SU-DHL-6 (cell line): ENCODE results near the gene PADI4.

Source experiments
- H2AFZ ChIP-seq: fragments of 200-600 bp; sonication (generic); 2 replicates; pipeline ENCODE4 v1.6.1; 2014; ENCODE audit warnings: low read depth, mild to moderate bottlenecking, moderate library complexity, mixed read lengths, antibody characterized with exemption, low read length; ENCODE audit not compliant: severe bottlenecking
- H3F3A ChIP-seq: fragments of 200-600 bp; shearing (Covaris generic); 2 replicates; pipeline ENCODE4 v1.6.0; 2016; ENCODE audit warnings: antibody characterized with exemption, mild to moderate bottlenecking; ENCODE audit not compliant: insufficient read depth
- H3K27ac ChIP-seq: fragments of 200-600 bp; sonication (generic); 2 replicates; pipeline ENCODE4 v1.5.1; 2016; ENCODE audit warnings: low read depth, mild to moderate bottlenecking, low read length, moderate library complexity, mixed read lengths
- H3K27me3 ChIP-seq: fragments of 200-600 bp; sonication (generic), shearing (Covaris generic); 2 replicates; pipeline ENCODE4 v1.6.0; 2014; ENCODE audit warnings: mild to moderate bottlenecking, low read length
- H3K36me3 ChIP-seq: fragments of 200-600 bp; sonication (generic); 2 replicates; pipeline ENCODE4 v1.6.1; 2014; ENCODE audit warnings: mild to moderate bottlenecking, low read length, mixed read lengths
- H3K4me2 ChIP-seq: fragments of 300-600, 200-600 bp; shearing (Covaris generic), sonication (generic); 2 replicates; pipeline ENCODE4 v1.6.0; 2014; ENCODE audit warnings: low read length, low read depth, mild to moderate bottlenecking; ENCODE audit not compliant: poor library complexity, severe bottlenecking
- H3K4me3 ChIP-seq: fragments of 200-600 bp; sonication (generic); 2 replicates; pipeline ENCODE4 v1.5.1; 2014; ENCODE audit warnings: antibody characterized with exemption, low read length, mild to moderate bottlenecking, mixed read lengths; ENCODE audit not compliant: insufficient read depth, poor library complexity, severe bottlenecking
- H3K79me2 ChIP-seq: fragments of 200-600 bp; sonication (generic); 2 replicates; pipeline ENCODE4 v1.6.1; 2014; ENCODE audit warnings: mild to moderate bottlenecking, low read length, moderate library complexity; ENCODE audit not compliant: insufficient read depth
- H3K9ac ChIP-seq: fragments of 200-600 bp; sonication (generic); 2 replicates; pipeline ENCODE4 v1.7.0; 2014; ENCODE audit warnings: mild to moderate bottlenecking, low read length
- H3K9me2 ChIP-seq: fragments of 200-600 bp; sonication (generic); replicated peaks from 2 replicates; pipeline ENCODE4 v1.6.1; 2014; ENCODE audit warnings: low read length; ENCODE audit not compliant: insufficient read depth
- H3K9me3 ChIP-seq: fragments of 200-600 bp; sonication (generic); 2 replicates; pipeline ENCODE4 v1.6.1; 2014; ENCODE audit warnings: low read length, mixed read lengths; ENCODE audit not compliant: insufficient read depth
- H4K20me1 ChIP-seq: fragments of 200-600 bp; sonication (generic); 2 replicates; pipeline ENCODE4 v1.6.1; 2014; ENCODE audit warnings: low read depth, mild to moderate bottlenecking, antibody characterized with exemption, low read length, moderate library complexity, mixed read lengths
- CTCF ChIP-seq: fragments of 200-600 bp; sonication (generic); IDR thresholded peaks from one replicate; pipeline ENCODE4 v1.5.1; 2017; ENCODE audit warnings: antibody characterized with exemption, mild to moderate bottlenecking, low read length, moderate library complexity; ENCODE audit not compliant: insufficient read depth, poor library complexity, severe bottlenecking
- EZH2phosphoT487 ChIP-seq: fragments of 200-600 bp; sonication (generic), shearing (Covaris generic); conservative IDR thresholded peaks from 2 replicates; pipeline ENCODE4 v1.6.1; 2018; ENCODE audit warnings: mild to moderate bottlenecking, antibody characterized with exemption, low read length, moderate library complexity, mixed read lengths

Gene PADI4

GRCh38 chr1:17359031-17359430, 51.0 kb downstream of the PADI4 start:
- Histone ChIP-seq H3K4me2 (no peak overlapping the region), H3K27me3 (no peaks in the 10 kb centered on the region), H3K9me2 (no peaks in the 10 kb centered on the region), H3K36me3 (no peaks in the 10 kb centered on the region), H2AFZ (no peak overlapping the region), H3K4me3 (no peak overlapping the region), H4K20me1 (no peaks in the 10 kb centered on the region), H3K9ac (no peak overlapping the region), H3K27ac (no peak overlapping the region), H3K9me3 (no peaks in the 10 kb centered on the region), H3K79me2 (no peaks in the 10 kb centered on the region), H3F3A (no peaks in the 10 kb centered on the region)
- TF ChIP-seq EZH2phosphoT487 (no peak), CTCF (no peak)

- no peaks in the 10 kb centered on the region for H4K20me1 ChIP-seq
- H3F3A ChIP-seq, result no peaks in the 10 kb centered on the region
- no peak overlapping the region for H3K27ac ChIP-seq
- H3K9me2 ChIP-seq, result no peaks in the 10 kb centered on the region
- no peaks in the 10 kb centered on the region for H3K79me2 ChIP-seq
- H3K36me3 ChIP-seq, result no peaks in the 10 kb centered on the region; the same call in 1 of the 2 replicates
- no peaks in the 10 kb centered on the region for H3K27me3 ChIP-seq
- no peaks in the 10 kb centered on the region for H3K9me3 ChIP-seq
- H2AFZ ChIP-seq, result no peak overlapping the region
- no peak overlapping the region for H3K9ac ChIP-seq
- no peak for TF ChIP-seq EZH2phosphoT487
- no peak for TF ChIP-seq CTCF
- H3K4me2 ChIP-seq, result no peak overlapping the region
- H3K4me3 ChIP-seq, result no peak overlapping the region
Measured at GRCh38 chr1:17359808-17360207, 51.8 kb downstream of the PADI4 start.

GRCh38 chr1:17360272-17360956, 52.4 kb downstream of the PADI4 start:
- H3K9me3 ChIP-seq, result no peaks in the 10 kb centered on the region
- H3K4me2 ChIP-seq, result no peak overlapping the region
- no peak overlapping the region for H2AFZ ChIP-seq
- no peaks in the 10 kb centered on the region for H3K79me2 ChIP-seq
- no peaks in the 10 kb centered on the region; the same call in 1 of the 2 replicates for H3K36me3 ChIP-seq
- H3K4me3 ChIP-seq, result no peak overlapping the region
- no peak overlapping the region for H3K9ac ChIP-seq
- H3K9me2 ChIP-seq, result no peaks in the 10 kb centered on the region
- no peak for TF ChIP-seq CTCF
- H3F3A ChIP-seq, result no peaks in the 10 kb centered on the region
- no peak overlapping the region for H3K27ac ChIP-seq
- no peaks in the 10 kb centered on the region for H3K27me3 ChIP-seq
- no peaks in the 10 kb centered on the region for H4K20me1 ChIP-seq
